ENCODE measurements around the gene BARX2.
A peak's percentile ranks its signal among the peaks of the same experiment; 100 is the strongest.
"Not testable (repeated sequence)": the region's sequence is repeated elsewhere in the genome, so short reads cannot be mapped to it uniquely, and the experiment has no call there.

The BARX2 gene, protein sequence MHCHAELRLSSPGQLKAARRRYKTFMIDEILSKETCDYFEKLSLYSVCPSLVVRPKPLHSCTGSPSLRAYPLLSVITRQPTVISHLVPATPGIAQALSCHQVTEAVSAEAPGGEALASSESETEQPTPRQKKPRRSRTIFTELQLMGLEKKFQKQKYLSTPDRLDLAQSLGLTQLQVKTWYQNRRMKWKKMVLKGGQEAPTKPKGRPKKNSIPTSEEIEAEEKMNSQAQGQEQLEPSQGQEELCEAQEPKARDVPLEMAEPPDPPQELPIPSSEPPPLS

DNA sequence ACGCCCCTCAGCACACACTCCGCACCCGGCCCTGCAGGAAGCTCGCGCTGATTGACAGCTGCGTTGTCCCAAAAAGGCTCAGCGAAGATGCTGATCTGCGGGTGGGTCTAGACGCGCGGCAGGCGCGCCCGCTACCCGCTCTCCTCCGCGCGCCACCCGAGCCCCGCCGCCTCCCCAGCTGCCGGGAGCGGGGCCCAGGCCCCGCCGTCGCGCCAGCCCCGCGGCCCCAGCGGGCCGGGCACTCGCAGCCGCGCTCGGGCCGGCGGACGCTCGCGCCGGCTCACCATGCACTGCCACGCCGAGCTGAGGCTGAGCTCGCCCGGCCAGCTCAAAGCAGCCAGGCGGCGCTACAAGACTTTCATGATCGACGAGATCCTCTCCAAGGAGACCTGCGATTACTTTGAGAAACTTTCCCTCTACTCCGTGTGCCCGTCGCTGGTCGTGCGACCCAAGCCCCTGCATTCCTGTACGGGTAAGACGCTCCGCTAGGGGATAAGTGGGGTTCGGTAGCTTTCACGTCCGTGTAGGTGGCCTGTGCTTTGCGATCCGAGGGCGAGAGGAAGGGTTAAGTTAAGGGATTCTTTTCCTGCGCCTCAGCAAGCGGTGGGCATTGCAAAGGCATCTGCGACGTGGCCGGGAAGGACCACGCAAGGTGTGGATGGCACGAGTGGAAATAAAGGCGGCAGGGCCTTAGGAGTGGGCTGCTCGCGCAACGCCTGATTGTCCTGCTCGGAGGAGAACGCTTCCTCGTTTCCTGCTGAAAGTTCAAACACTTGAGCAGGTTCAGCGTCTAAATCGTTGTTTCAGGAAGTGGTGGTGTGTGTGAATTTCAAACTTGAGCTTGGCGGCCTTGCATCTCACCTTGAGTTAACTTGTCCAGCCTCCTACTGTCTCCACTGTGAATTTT, at the start of gene BARX2:
TSS of gene BARX2 (plus strand) at position 98 of the 907 bp plus-strand sequence. CDS start at position 286, 188 bp downstream.
- H3K27ac Mint-ChIP-seq = no peak within 1 kb of the TSS
- no peaks in the 10 kb centered on the region for H3K9me3 Mint-ChIP-seq
- H3K4me1 Mint-ChIP-seq = peaks cover 8% of the 10 kb centered on the region
- DNase-seq (ENCODE audit: low spot score in 2 of 2) = no peak
- no peak within 1 kb of the TSS for H3K4me3 Mint-ChIP-seq
- H3K36me3 Mint-ChIP-seq = no peaks in the 10 kb centered on the region
- peaks cover 27% of the 10 kb centered on the region for H3K27me3 Mint-ChIP-seq
- ATAC-seq (ENCODE audit: low read depth) = no peak

DNA sequence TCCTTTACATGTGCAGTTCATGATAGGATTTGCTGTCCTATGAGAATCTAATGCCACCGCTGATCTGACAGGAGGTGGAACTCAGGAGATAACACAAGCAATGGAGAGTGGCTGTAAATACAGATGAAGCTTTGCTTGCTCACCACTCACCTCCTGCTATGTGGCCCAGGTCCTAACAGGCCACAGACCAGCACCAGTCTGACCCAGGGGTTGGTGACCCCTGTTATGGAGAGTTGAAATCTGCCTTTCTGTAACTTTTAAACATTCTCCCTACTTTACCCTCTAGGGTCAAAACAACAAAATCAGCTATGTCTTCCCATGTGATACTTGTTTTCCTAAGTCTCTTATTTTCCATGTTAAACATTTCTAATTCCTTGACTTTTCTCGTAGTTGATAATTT, 48.7 kb upstream of the BARX2 start:
- no peaks in the 10 kb centered on the region for H3K36me3 Mint-ChIP-seq
- ATAC-seq (ENCODE audit: low read depth) = no peak
- no peak for DNase-seq (ENCODE audit: low spot score in 2 of 2)
- H3K9me3 Mint-ChIP-seq = no peaks in the 10 kb centered on the region
- H3K4me1 Mint-ChIP-seq = no peaks in the 10 kb centered on the region
- H3K27ac Mint-ChIP-seq = no peak overlapping the region
- no peak overlapping the region for H3K4me3 Mint-ChIP-seq
- H3K27me3 Mint-ChIP-seq = peaks cover 6% of the 10 kb centered on the region

DNA sequence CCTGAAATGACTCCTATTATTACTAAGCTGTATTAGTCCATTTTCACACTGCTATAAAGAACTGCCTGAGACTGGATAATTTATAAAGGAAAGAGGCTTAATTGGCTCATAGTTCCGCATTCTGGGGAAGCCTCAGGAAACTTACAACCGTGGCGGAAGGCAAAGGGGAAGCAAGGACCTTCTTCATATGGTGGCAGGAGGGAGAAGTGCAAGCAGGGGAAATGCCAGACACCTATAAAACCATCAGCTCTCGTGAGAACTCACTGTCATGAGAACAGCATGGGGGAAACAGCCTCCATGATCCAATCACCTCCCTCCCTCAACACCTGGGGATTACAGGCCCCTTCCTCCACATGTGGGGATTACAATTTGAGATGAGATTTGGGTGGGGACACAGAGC, 47.9 kb upstream of the BARX2 start:
- H3K27ac Mint-ChIP-seq; H3K9me3 Mint-ChIP-seq; H3K27me3 Mint-ChIP-seq; ATAC-seq (ENCODE audit: low read depth); DNase-seq (ENCODE audit: low spot score in 2 of 2); H3K4me1 Mint-ChIP-seq; H3K36me3 Mint-ChIP-seq; H3K4me3 Mint-ChIP-seq: not testable (repeated sequence)

DNA sequence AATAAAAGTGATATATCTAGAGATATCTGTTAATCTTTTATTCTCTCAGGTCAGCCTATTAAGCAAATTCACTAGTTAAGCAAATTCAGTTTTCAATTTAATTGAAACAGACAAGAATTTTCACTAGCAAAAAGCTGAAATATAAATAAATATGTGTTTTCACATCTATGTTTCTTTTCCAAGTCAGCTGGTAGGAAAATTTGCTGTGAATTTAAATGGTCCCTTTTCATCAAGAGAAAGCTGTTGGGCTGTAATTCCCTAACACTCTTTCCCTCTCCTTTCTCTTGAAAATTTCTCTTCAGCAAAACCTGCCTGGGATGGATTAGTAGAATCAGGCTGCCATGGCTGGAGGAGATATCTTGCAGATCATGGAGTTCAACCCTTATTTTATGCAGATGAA, 46.9 kb upstream of the BARX2 start:
- DNase-seq (ENCODE audit: low spot score in 2 of 2) = no peak
- H3K9me3 Mint-ChIP-seq = no peaks in the 10 kb centered on the region
- no peak for ATAC-seq (ENCODE audit: low read depth)
- H3K27ac Mint-ChIP-seq = no peak overlapping the region
- H3K27me3 Mint-ChIP-seq = peaks cover 2% of the 10 kb centered on the region
- no peaks in the 10 kb centered on the region for H3K4me1 Mint-ChIP-seq
- H3K4me3 Mint-ChIP-seq = no peak overlapping the region
- no peaks in the 10 kb centered on the region for H3K36me3 Mint-ChIP-seq

DNA sequence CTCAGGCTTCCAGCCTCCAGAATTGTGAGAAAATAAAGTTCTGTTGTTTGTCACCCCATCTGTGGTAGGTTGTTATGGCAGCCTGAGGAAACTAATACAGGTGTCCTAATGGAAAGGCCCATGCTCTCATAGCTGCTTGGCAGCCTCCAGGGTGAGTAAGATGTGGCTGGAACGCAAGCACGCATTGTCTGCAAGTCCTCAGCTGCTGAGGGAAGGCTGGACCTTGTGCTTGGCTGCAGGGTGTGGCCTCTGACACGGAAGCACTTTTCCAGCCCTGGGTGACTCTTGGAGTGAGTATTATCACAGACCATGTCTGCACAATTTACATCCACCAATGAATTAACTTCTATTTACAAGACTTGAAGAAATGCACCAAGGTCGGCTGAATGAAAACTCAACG, 44.4 kb upstream of the BARX2 start:
- DNase-seq (ENCODE audit: low spot score in 2 of 2) = no peak
- peaks cover 1% of the 10 kb centered on the region for H3K9me3 Mint-ChIP-seq
- no peaks in the 10 kb centered on the region for H3K4me1 Mint-ChIP-seq
- H3K36me3 Mint-ChIP-seq = no peaks in the 10 kb centered on the region
- H3K27ac Mint-ChIP-seq = no peak overlapping the region
- no peak for ATAC-seq (ENCODE audit: low read depth)
- no peaks in the 10 kb centered on the region for H3K27me3 Mint-ChIP-seq
- H3K4me3 Mint-ChIP-seq = no peak overlapping the region

DNA sequence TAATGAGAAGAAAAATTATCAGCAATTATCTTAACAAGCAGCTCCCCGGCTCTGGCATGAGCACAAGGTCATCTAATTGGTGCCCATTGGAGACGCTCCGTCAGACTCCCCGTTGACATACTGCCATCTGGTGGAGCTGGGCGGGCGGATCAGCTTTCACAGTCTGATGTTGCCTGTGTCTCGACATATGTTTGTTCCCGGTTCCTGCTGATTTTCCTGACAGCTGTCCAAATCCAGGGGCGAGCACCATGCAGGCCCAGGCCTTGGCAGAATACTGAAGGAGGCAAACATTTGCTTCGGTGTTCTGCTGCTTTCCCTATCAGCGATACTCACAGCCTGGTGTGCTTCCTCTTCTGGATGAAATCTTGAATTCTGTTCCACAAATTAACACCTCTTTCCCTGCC, 43.8 kb upstream of the BARX2 start:
- Mint-ChIP-seq H3K36me3 (no peaks in the 10 kb centered on the region), H3K27ac (no peak overlapping the region), H3K9me3 (peaks cover 1% of the 10 kb centered on the region), H3K27me3 (no peaks in the 10 kb centered on the region), H3K4me3 (no peak overlapping the region), H3K4me1 (no peaks in the 10 kb centered on the region)
- peak; percentile 19 to 47 for DNase-seq (ENCODE audit: low spot score in 2 of 2)
- peak; percentile 43 for ATAC-seq (ENCODE audit: low read depth)

DNA sequence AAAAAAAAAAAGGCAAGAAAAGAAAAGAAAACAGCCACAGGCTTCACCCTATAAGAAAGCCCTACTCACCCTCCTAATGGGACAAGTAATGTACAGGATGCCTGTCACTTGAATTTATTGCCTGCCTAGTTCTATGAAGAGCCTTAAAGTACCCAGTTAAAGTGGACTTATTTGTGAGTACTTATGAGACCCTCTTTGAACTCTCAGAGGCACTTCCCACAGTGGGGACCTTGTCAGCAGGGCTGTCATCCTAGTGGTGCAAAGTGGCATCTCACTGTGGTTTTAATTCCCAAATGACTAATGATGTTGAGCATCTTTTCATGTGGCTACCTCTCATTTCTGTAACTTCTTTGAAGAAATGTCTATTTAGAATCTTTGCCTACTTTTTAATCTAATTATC, 41.8 kb upstream of the BARX2 start:
- H3K36me3 Mint-ChIP-seq = no peaks in the 10 kb centered on the region
- no peaks in the 10 kb centered on the region for H3K4me1 Mint-ChIP-seq
- no peak overlapping the region for H3K27ac Mint-ChIP-seq
- H3K27me3 Mint-ChIP-seq = no peaks in the 10 kb centered on the region
- H3K9me3 Mint-ChIP-seq = peaks cover 1% of the 10 kb centered on the region
- DNase-seq (ENCODE audit: low spot score in 2 of 2) = no peak
- no peak overlapping the region for H3K4me3 Mint-ChIP-seq
- ATAC-seq (ENCODE audit: low read depth) = no peak

DNA sequence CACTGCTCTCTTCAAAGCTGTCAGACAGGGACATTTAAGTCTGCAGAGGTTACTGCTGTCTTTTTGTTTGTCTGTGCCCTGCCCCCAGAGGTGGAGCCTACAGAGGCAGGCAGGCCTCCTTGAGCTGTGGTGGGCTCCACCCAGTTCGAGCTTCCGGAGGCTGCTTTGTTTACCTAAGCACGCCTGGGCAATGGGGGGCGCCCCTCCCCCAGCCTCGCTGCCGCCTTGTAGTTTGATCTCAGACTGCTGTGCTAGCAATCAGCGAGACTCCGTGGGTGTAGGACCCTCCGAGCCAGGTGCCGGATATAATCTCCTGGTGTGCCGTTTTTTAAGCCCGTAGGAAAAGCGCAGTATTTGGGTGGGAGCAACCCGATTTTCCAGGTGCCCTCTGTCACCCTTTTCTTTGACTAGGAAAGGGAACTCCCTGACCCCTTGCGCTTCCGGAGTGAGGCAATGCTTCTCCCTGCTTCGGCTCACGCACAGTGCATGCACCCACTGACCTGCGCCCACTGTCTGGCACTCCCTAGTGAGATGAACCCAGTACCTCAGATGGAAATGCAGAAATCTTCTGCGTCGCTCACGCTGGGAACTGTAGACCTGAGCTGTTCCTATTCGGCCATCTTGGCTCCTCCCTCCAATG, 31.2 kb upstream of the BARX2 start:
- not testable (repeated sequence) for H3K4me1 Mint-ChIP-seq; H3K27ac Mint-ChIP-seq; ATAC-seq (ENCODE audit: low read depth); H3K36me3 Mint-ChIP-seq; H3K4me3 Mint-ChIP-seq; DNase-seq (ENCODE audit: low spot score in 2 of 2); H3K27me3 Mint-ChIP-seq
- peaks cover 10% of the 10 kb centered on the region for H3K9me3 Mint-ChIP-seq

DNA sequence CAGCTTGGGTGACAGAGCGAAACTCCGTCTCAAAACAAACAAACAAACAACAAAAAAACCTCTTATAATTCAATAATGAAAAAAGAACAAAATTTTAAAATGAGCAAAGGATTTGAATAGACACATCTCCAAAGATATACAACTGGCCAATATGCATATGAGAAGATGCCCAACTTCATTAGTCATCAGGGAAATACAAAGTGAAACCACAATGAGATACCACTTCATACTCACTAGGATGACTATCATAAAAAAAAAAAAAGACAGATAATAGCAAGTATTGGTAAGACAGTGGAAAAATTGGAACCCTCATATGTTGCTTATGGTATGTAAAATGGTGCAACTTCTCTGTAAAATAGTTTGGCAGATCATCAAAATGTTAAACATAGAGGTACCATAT, 28.7 kb upstream of the BARX2 start:
- Mint-ChIP-seq H3K27me3 (peaks cover 1% of the 10 kb centered on the region), H3K27ac (no peak overlapping the region), H3K36me3 (no peaks in the 10 kb centered on the region), H3K4me1 (no peaks in the 10 kb centered on the region), H3K4me3 (no peak overlapping the region), H3K9me3 (peaks cover 10% of the 10 kb centered on the region)
- no peak for ATAC-seq (ENCODE audit: low read depth)
- DNase-seq (ENCODE audit: low spot score in 2 of 2) = no peak

DNA sequence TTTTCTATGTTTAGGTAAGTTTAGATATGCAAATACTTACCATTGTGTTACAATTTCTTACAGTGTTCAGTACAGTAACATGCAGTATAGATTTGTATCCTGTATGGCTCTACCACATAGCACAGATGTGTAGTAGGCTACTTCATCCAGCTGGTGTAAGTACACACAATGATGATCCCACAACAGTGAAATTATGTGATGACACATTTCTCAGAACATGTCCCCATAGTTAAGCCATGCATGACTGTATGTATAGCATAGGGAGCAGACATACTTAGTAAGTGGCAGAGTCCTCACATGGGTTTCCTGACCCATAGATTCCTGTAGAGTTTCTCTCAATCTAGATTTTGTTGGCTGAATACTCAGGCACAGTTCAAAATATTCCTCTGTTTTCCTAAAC, 26.8 kb upstream of the BARX2 start:
- no peak for DNase-seq (ENCODE audit: low spot score in 2 of 2)
- Mint-ChIP-seq H3K27ac (no peak overlapping the region), H3K9me3 (peaks cover 10% of the 10 kb centered on the region), H3K27me3 (peaks cover 3% of the 10 kb centered on the region), H3K4me1 (no peaks in the 10 kb centered on the region), H3K4me3 (no peak overlapping the region), H3K36me3 (no peaks in the 10 kb centered on the region)
- ATAC-seq (ENCODE audit: low read depth) = no peak

DNA sequence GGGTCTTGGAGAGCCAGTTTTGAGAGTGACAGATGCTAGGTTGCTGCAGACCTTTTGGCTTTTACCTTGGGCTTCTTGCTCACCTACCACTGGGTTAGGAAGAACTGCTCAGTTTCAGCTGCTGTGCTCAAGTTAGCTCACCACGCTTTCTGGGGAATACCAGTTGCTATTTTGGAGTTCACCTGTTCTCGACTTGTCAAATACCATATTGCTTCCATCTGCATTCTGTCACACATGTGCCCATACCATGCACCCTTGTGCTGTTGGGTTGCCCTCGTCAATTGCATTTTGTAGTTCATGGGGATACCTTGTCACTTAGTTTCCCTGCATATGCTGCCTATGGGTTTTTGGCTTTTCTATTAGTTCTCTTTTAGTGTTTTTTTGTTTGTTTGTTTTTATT, 23.0 kb upstream of the BARX2 start:
- Mint-ChIP-seq H3K27ac (no peak overlapping the region), H3K27me3 (peaks cover 7% of the 10 kb centered on the region)
- ATAC-seq (ENCODE audit: low read depth) = no peak

DNA sequence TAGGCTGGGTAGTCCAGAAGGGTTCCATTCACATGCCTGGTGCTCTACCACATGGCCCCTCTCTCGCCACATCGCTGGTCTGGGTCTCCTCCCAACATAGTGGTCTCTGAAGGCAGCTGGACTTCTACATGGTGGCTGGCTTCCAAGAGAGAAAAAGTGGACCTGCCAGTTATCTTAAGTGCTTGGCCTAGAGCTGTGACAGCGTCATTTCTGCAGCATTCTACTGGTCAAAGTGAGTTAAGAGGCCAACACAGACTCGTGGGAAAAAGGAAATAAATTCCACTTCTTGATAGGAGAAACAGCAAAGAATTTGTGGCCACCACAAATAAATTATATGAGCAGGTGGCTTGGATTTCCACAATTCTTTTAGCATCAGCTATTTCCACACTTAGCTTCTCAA, 21.0 kb upstream of the BARX2 start:
- ATAC-seq (ENCODE audit: low read depth) (no peak), DNase-seq (ENCODE audit: low spot score in 2 of 2) (no peak)
- H3K4me3 Mint-ChIP-seq = no peak overlapping the region
- H3K27me3 Mint-ChIP-seq = peaks cover 7% of the 10 kb centered on the region
- H3K36me3 Mint-ChIP-seq = no peaks in the 10 kb centered on the region
- no peaks in the 10 kb centered on the region for H3K4me1 Mint-ChIP-seq
- peaks cover 2% of the 10 kb centered on the region for H3K9me3 Mint-ChIP-seq
- no peak overlapping the region for H3K27ac Mint-ChIP-seq

More for the DNA sequence above, 23.0 kb upstream of the BARX2 start:
- Mint-ChIP-seq H3K36me3 (no peaks in the 10 kb centered on the region), H3K4me3 (no peak overlapping the region), H3K4me1 (no peaks in the 10 kb centered on the region), H3K9me3 (peaks cover 2% of the 10 kb centered on the region)
- no peak for DNase-seq (ENCODE audit: low spot score in 2 of 2)

DNA sequence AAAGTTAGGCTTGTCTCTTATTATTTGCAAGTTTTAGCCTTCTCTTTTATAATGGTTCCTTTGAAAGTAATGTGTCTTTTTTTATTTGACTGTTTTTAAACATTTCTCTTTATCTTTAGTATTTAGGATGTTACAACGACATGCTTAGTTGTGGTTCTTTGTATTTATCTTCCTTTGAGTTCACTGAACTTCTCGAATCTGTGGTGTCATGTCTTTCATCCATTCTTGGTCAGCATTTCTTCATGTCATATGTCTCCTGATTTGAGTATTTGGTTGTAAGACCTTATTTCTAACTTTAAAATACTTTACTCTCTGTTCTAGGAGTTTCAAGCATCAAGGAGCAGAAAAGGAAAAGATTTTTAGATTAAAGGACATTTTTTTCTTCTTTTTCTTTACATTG, 15.9 kb upstream of the BARX2 start:
- DNase-seq (ENCODE audit: low spot score in 2 of 2) = no peak
- H3K27me3 Mint-ChIP-seq = peaks cover 5% of the 10 kb centered on the region
- peaks cover 3% of the 10 kb centered on the region for H3K9me3 Mint-ChIP-seq
- H3K4me1 Mint-ChIP-seq = no peaks in the 10 kb centered on the region
- no peak overlapping the region for H3K27ac Mint-ChIP-seq
- H3K36me3 Mint-ChIP-seq = no peaks in the 10 kb centered on the region
- no peak overlapping the region for H3K4me3 Mint-ChIP-seq
- ATAC-seq (ENCODE audit: low read depth) = no peak

DNA sequence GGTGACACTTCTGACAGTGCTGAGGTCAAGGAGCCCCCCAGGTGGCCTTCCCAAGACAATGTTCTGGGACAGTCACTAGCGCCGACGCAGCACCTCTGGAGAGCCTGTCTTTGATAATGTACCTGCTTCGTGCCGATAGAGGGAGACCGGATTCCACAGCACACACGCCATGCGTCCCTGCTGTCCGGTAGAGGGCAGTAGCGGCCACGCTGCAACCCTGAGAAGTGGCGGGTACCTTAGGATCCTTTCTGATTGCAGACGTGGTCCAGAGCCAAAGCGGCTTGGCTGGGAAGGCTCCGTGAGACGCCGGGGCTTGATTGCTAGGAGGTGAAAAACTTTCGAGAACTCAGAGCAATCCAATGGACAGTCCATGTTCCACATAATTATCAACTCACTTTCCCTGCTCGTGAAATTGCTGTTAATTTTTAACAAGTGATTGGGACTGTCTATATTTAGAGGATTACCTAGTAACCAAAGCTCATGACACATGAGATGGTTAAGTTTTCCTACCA, 11.4 kb upstream of the BARX2 start:
- Mint-ChIP-seq H3K27ac (no peak overlapping the region), H3K4me3 (no peak overlapping the region), H3K4me1 (no peaks in the 10 kb centered on the region), H3K27me3 (peaks cover 12% of the 10 kb centered on the region), H3K9me3 (peaks cover 3% of the 10 kb centered on the region), H3K36me3 (no peaks in the 10 kb centered on the region)
- DNase-seq (ENCODE audit: low spot score in 2 of 2) (peak; percentile 27 to 35), ATAC-seq (ENCODE audit: low read depth) (peak; percentile 86)

Measured in memory B cell (primary cell).